COR-L47 (cell line): Measurements from ENCODE around the gene ARSI.
A peak's percentile ranks its signal among the peaks of the same experiment; 100 is the strongest.

Experiments used
- DNase-seq: peaks from one replicate; lab custom pipeline; 2025; lab: John Stamatoyannopoulos, UW

Gene ARSI

GRCh38 chr5:150307617-150308426 lies 5.1 kb upstream of the ARSI start:
- no peak for DNase-seq

GRCh38 chr5:150306775-150307174 lies 4.1 kb upstream of the ARSI start:
- no peak for DNase-seq

- DNase-seq: no peak
Measured at GRCh38 chr5:150305557-150305956, 2.9 kb upstream of the ARSI start.

GRCh38 chr5:150305095-150305494 lies 2.4 kb upstream of the ARSI start:
- DNase-seq: no peak

GRCh38 chr5:150304481-150305081 lies 1.9 kb upstream of the ARSI start:
- DNase-seq: no peak

GRCh38 chr5:150303660-150304386 lies 1.1 kb upstream of the ARSI start:
- no peak for DNase-seq

- DNase-seq: no peak
Measured at GRCh38 chr5:150303070-150303615, 438 bp upstream of the ARSI start.

GRCh38 chr5:150301901-150302300 lies 804 bp downstream of the ARSI start:
- no peak for DNase-seq

GRCh38 chr5:150301170-150301505 lies 1.6 kb downstream of the ARSI start:
- no peak for DNase-seq

- DNase-seq: no peak
Measured at GRCh38 chr5:150300496-150301169, 2.1 kb downstream of the ARSI start.

GRCh38 chr5:150299571-150300327 lies 3.0 kb downstream of the ARSI start:
- DNase-seq: no peak

GRCh38 chr5:150298701-150299451 lies 3.8 kb downstream of the ARSI start:
- no peak for DNase-seq

- DNase-seq: no peak
Measured at GRCh38 chr5:150297934-150298595, 4.6 kb downstream of the ARSI start.

GRCh38 chr5:150297236-150297890 lies 5.3 kb downstream of the ARSI start:
- DNase-seq: no peak

GRCh38 chr5:150296496-150296895 lies 6.2 kb downstream of the ARSI start:
- no peak for DNase-seq

GRCh38 chr5:150295741-150296486 lies 6.8 kb downstream of the ARSI start:
- no peak for DNase-seq

- peak; percentile 56 for DNase-seq
Measured at GRCh38 chr5:150295172-150295634, 7.5 kb downstream of the ARSI start.

- DNase-seq: no peak
Measured at GRCh38 chr5:150294551-150295071, 8.1 kb downstream of the ARSI start.
